Activated gamma-delta T cell (primary cell): ENCODE measurements around the gene SPEG.

Experiments used
- DNase-seq: peaks from one replicate; lab custom pipeline; 2025; lab: John Stamatoyannopoulos, UW

Gene SPEG

GRCh38 chr2:219533930-219534661 is 99.5 kb downstream of the SPEG start:
- no peak for DNase-seq

- DNase-seq, result no peak
These were observed 101.8 kb downstream of the SPEG start for GRCh38 chr2:219536425-219536824.

GRCh38 chr2:219536967-219537366 is 102.3 kb downstream of the SPEG start:
- no peak for DNase-seq

- DNase-seq, result no peak
These were observed 103.2 kb downstream of the SPEG start for GRCh38 chr2:219537657-219538488.

GRCh38 chr2:219538504-219538951 is 103.9 kb downstream of the SPEG start:
- no peak for DNase-seq

GRCh38 chr2:219538956-219539788 is 104.5 kb downstream of the SPEG start:
- DNase-seq, result no peak

GRCh38 chr2:219539926-219540678 is 105.5 kb downstream of the SPEG start:
- no peak for DNase-seq

GRCh38 chr2:219540784-219541504 is 106.3 kb downstream of the SPEG start:
- no peak for DNase-seq

- DNase-seq, result peak; percentile 71
These were observed 107.1 kb downstream of the SPEG start for GRCh38 chr2:219541611-219542180.

- no peak for DNase-seq
These were observed 108.4 kb downstream of the SPEG start for GRCh38 chr2:219542931-219543595.

GRCh38 chr2:219543596-219544358 is 109.1 kb downstream of the SPEG start, which contains the start of the genes CHPF and TMEM198:
CHPF (minus strand) TSS chr2:219543809; CDS start chr2:219543538, 271 bp downstream.
TMEM198 (plus strand) TSS chr2:219544028; CDS start chr2:219544728, 700 bp downstream.
- peak; percentile 86 for DNase-seq

- DNase-seq, result no peak
These were observed 109.9 kb downstream of the SPEG start for GRCh38 chr2:219544567-219544966.

- DNase-seq, result no peak
These were observed 110.8 kb downstream of the SPEG start for GRCh38 chr2:219545295-219545942.

- no peak for DNase-seq
These were observed 111.3 kb downstream of the SPEG start for GRCh38 chr2:219545943-219546352.

GRCh38 chr2:219547621-219548020 is 113.0 kb downstream of the SPEG start:
- no peak for DNase-seq
